ENCODE measurements around the gene HAGH.

The HAGH gene

GRCh38 chr16:1770328-1771187, 56.1 kb downstream of the HAGH start:
- DNase-seq (ENCODE audit: low read depth): no peak
- peak overlapping the region; percentile 83 for H3K4me3 ChIP-seq (ENCODE audit: low read depth, low read length)
- TF ChIP-seq, protein P1, sequence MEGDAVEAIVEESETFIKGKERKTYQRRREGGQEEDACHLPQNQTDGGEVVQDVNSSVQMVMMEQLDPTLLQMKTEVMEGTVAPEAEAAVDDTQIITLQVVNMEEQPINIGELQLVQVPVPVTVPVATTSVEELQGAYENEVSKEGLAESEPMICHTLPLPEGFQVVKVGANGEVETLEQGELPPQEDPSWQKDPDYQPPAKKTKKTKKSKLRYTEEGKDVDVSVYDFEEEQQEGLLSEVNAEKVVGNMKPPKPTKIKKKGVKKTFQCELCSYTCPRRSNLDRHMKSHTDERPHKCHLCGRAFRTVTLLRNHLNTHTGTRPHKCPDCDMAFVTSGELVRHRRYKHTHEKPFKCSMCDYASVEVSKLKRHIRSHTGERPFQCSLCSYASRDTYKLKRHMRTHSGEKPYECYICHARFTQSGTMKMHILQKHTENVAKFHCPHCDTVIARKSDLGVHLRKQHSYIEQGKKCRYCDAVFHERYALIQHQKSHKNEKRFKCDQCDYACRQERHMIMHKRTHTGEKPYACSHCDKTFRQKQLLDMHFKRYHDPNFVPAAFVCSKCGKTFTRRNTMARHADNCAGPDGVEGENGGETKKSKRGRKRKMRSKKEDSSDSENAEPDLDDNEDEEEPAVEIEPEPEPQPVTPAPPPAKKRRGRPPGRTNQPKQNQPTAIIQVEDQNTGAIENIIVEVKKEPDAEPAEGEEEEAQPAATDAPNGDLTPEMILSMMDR (conservative IDR thresholded peaks at IDR 0.05; ENCODE audit: low read depth, low read length): no peak

GRCh38 chr16:1769402-1770300, 57.0 kb downstream of the HAGH start:
- TF ChIP-seq, protein P1 (conservative IDR thresholded peaks at IDR 0.05; ENCODE audit: low read depth, low read length): no peak
- DNase-seq (ENCODE audit: low read depth): no peak
- peak overlapping the region; percentile 83 for H3K4me3 ChIP-seq (ENCODE audit: low read depth, low read length)

- TF ChIP-seq, protein P1 (conservative IDR thresholded peaks at IDR 0.05; ENCODE audit: low read depth, low read length): no peak
- no peak overlapping the region for H3K4me3 ChIP-seq (ENCODE audit: low read depth, low read length)
- no peak for DNase-seq (ENCODE audit: low read depth)
These were observed 57.7 kb downstream of the HAGH start for GRCh38 chr16:1768767-1769401.

- no peak overlapping the region for H3K4me3 ChIP-seq (ENCODE audit: low read depth, low read length)
- TF ChIP-seq, protein P1 (conservative IDR thresholded peaks at IDR 0.05; ENCODE audit: low read depth, low read length): no peak
- DNase-seq (ENCODE audit: low read depth): no peak
These were observed 58.4 kb downstream of the HAGH start for GRCh38 chr16:1768061-1768766.

DNA sequence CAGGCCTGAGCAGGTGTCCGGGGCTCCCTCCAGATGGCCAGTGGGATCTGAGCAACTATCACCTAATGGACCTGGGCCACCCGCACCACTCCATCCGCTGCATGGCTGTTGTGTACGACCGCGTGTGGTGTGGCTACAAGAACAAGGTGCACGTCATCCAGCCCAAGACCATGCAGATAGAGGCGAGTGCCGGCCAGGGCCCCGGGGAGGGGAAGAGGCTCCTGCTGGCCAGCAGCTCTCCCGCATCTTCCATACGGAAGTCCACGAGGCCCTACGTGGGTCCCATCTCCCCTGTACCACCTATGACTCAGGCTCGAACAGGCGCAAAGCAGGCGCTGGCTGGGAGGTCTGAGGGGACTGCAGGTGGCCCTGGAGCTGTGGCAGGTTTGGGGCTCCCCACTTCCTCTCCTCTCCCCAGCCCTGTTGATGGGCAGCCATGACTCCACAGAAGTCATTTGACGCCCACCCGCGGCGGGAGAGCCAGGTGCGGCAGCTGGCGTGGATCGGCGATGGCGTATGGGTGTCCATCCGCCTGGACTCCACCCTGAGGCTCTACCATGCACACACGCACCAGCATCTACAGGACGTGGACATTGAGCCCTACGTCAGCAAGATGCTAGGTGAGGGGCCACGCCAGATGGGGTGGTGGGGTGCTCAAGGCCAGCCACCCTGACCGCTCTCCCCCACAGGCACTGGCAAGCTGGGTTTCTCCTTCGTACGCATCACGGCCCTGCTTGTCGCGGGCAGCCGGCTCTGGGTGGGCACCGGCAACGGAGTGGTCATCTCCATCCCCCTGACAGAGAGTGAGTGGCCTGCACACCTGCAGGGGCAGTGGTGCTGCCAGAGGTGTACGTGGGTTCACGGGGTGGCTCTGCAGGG, 59.3 kb downstream of the HAGH start:
- no peak for DNase-seq (ENCODE audit: low read depth)
- TF ChIP-seq, protein P1 (conservative IDR thresholded peaks at IDR 0.05; ENCODE audit: low read depth, low read length): no peak
- H3K4me3 ChIP-seq (ENCODE audit: low read depth, low read length): no peak overlapping the region

Measured in choroid plexus epithelial cell (primary cell).